NCI-H187 (cell line): ENCODE results near the gene PAM.

Experiments used
- DNase-seq, 2 experiments: peaks; one replicate each; lab custom pipeline; 2025; lab: John Stamatoyannopoulos, UW

The PAM gene

DNA sequence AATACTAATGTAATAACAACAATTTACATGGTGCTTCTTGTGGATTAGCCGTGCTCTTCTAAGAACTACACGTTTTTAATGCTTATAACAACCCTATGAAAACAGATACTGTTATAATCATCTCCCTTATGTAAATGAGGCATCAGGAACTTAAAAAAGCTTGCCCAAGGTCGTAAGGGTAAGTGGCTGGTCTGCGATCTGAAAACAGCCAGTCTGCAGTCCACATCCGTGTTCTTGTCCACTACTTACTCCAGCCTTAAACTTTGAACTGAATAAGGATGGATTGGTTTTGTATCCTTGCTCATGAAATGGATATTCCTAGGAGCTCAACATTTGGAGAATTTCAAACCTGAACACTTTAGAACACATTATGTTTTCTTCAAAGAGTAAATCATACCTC lies 26.7 kb downstream of the PAM start:
- DNase-seq, result no peak

- DNase-seq, result no peak
Measured at GRCh38 chr5:102782217-102782872, 27.2 kb downstream of the PAM start.

DNA sequence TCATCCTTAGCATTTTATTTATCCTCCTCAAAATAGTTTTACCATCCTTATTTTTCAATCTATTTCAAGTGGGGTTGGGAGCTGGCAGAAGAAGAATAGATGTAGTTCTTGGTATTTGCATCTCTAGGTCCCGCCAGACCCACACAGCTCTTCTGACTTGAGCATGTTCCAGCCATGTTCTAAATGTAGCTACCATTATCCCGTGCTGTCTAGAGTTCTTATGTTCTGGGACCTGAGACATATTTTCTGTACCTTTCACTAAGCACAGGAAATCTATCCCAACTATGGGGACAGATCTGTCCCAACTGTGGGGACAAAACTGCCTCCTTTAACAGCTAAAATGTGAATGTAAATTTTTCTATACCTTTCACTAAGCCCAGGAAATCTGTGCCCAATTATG lies 32.0 kb downstream of the PAM start:
- no peak for DNase-seq

GRCh38 chr5:102788788-102789187 lies 33.7 kb downstream of the PAM start:
- no peak for DNase-seq

DNA sequence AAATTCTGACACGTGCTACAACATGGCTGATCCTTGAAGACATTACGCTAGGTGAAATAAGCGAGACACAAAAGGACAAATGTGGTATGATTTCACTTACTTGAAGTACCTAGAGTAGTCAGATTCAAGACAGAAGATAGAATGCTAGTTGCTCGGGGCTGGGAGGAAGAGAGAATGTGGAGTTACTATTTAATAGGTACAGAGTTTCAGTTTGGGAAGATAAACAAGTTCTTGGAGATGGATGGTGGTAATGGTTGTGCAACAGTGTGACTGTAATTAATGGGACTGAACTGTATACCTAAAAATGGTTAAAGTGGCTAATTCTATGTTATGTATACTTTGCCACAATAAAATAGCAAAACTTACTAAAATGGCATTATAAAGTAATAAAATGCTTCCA lies 34.4 kb downstream of the PAM start:
- DNase-seq, result no peak

DNA sequence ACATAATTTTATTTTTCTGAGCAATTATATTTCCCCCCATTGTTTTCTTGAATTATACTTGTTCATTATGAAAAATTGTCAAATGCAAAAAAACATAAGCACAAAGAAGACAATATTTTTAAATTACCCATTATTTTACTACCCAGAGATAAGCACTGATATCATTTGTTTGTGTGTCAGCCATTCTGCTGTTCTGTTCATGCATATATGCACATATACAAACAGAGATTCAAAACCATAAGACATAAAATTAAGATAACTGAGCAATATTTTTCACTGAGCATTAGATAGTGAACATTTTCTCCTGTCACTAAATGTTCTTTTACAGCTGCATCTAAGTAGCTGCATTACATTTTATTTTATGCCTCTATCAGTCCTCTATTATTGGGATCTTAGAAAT lies 35.6 kb downstream of the PAM start:
- no peak for DNase-seq

DNA sequence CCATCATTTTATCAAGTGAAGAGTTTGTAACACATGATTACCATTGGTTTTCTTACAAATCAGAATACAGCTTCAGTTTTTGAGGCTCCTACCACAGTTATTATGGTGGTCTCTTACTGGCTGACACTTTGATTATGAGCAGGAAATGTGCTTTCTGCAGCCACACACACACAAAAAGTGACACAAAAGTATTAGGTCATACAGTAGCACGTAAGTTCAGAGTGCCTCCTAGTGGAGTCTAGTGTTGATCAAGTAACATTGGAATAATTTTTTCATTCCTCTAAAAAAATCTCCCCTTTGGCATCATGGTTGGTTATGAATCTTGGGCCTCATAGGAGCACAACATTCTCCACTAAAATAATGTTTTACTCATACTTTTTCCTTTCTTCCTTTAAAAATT lies 37.6 kb downstream of the PAM start:
- no peak for DNase-seq

- no peak for DNase-seq
Measured at GRCh38 chr5:102794047-102794446, 38.9 kb downstream of the PAM start.

DNA sequence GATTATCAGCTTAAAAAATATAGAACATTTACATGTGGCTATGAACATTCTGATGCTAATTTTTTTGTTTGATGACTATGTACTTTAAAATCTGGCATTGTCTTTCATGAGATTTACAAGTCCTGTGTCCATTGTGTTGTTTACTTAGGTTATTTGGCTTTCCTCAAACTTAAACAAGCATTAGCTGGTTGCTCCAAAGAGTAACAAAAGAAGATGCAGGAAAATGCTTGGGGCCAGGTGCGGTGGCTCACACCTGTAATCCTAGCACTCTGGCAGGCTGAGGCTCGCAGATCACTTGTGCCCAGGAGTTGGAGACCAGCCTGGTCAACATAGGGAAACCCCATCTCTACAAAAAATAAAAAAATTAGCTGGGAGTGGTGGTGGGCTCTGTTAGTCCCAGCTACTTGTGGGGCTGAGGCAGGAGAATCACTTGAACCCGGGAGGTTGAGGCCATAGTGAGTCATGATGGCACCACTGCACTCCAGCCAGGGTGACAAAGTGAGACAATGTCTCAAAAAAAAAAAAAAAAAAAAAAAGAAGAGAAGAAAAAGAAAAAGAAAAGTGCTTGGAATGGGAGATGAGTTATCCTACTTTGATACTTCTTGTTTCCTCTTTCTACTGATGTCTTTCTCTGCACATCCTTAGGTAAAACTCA lies 39.7 kb downstream of the PAM start:
- DNase-seq, result peak in 1 of 2 experiments; percentile 19

DNA sequence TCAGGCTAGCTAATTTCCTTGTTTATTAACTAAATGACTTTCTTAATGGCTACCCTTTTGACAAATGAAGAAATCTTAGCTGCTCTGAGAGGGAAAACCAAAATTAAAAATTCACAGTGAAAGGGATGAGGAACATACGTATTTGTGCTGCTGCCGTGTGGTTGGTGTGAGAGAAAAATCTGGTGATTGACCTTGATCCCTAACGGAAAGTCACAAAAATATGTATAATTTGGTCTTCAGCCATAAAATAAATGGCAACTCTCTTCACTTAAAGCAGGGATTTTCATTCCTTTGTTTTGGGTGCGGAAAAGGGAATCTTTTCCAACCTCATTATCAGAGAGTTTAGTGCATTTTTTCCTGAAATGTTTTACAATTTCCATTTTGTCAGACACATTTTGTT lies 40.4 kb downstream of the PAM start:
- DNase-seq, result no peak

- DNase-seq, result no peak
Measured at GRCh38 chr5:102796009-102796408, 40.9 kb downstream of the PAM start.

- DNase-seq, result no peak
Measured at GRCh38 chr5:102796498-102796897, 41.4 kb downstream of the PAM start.

DNA sequence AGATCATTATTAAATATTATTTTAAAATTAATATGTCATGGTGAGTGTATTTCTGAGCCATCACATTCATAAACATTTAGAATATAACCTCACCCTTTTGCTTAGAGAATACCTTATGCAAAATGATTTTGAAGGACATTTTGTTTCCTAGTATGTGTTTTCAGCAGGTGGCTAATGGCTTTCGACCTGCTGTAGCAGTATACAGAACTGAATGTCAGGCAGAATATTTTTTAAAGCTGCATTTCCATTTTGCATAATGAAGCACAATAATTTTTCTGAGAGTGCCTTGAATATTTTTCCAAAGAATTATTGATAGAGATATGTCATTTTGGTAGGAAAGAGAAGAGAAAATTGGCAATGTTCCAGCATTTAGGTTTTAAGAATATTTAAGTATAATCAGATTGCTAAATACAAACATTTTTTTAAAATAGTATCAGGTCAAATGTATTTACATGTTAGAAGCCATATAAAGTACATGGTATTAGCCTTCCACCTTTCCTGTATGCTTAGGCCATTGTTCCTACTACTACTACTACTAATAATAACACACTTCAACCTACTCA lies 42.3 kb downstream of the PAM start:
- DNase-seq, result no peak

DNA sequence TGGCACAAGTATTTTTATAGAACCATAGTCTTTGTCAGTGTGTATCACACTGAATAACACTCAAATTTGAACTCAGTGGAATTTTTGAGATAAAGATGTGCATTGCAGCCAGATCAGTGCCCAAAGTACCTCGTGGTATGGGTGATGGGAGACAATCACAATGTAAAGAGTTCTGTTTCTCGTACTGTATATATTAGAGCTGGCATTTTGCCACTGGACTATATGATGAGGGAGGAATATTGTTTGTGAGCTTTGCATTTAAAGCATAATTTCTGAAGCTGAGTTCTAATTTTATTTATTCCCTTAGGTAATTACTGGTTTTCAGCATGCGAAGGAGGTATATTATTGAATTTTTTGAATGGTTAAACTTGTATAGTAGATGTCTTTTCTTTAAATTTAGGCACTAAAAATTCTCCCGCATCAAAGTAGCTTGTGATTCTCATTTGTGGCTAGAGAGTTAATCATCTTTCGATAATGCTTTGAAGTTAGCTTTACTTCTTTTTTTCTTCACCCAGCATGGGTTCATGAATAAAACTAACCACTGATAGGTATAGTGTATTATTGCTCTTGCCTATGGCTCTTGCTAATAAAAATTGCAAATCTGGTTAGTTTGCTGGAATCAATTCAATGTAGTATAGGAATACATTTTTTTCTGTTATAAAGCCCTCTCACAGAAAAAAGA lies 43.1 kb downstream of the PAM start:
- no peak for DNase-seq

DNA sequence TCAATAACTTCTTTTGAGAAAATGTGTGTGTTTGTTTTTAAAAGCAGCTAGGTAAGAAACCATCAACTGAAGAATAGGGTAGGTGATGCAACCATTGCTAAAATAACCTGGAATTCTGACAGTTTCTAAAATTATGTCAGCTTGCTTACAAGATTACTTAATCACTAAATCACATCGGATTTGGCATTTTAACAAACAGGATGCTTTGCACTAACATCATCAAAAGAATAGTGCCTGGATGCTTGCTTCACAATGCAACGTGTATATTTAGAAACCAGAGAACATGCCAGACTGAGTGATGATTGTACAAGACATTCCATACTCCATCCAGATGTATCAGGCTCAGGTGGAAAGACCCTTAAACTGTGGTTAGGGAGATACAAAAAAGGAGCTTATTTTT lies 43.9 kb downstream of the PAM start:
- DNase-seq, result no peak

DNA sequence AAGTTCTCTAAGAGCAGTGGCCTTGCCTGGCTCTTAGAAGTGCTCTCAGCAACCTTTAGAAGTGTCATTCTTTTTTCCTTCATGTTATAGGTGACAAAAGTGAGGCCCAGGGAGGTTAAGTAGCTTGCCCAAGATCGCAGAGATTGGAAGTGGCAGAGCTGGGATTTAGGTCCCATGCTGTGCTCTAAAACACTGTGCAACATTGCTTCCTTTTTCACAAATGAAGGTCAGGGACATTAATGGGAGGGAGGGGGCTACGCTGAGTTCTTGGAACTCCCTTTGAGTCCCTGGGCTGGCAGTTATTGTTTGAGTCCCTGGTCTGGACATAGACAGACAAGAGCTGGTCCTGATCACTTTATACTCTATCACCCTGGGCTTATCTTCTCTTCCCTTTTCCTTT lies 45.3 kb downstream of the PAM start:
- DNase-seq, result no peak

- no peak for DNase-seq
Measured at GRCh38 chr5:102801371-102801770, 46.3 kb downstream of the PAM start.

- no peak for DNase-seq
Measured at GRCh38 chr5:102802708-102803458, 47.8 kb downstream of the PAM start.

- no peak for DNase-seq
Measured at GRCh38 chr5:102807878-102808502, 52.9 kb downstream of the PAM start.

DNA sequence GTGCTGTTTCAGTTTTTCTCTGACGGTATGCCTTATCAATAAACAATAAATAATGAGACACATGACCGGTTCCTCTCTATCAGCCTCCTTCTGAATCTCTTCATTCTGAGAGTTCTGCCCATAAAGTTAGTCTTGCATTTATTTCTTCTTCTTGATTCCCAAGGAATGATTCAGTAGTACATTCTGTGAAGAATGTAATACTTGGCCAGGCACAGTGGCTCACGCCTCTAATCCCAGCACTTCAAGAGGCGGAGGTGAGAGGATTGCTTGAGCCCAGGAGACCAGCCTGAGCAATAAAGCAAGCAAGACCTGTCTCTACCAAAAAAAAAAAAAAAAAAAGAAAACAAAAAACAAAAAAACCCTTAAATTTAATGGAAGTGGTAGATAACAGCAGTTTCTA lies 53.9 kb downstream of the PAM start:
- DNase-seq, result no peak

DNA sequence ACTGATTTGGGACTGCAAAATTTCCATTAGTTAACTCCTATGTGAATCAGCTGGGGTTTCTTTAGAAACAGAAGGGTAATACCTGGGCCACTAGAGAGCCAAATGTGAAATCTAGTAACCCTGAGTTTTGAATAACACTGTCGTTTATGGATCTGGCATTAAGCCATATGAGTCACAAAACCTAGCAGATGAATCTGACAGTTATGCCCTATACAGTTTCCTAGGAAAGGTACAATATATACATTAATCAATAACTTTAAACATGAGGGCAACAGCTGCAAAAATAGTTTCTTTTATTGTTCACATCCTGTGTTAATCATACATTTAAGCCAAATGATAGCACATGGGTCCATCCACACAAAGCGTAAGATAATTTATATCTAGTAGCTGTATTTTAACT lies 56.9 kb downstream of the PAM start:
- DNase-seq, result no peak

- no peak for DNase-seq
Measured at GRCh38 chr5:102813740-102814139, 58.6 kb downstream of the PAM start.
